Transverse colon (tissue), 3 donors: ENCODE results near the gene C4BPB.

ENCODE experiments used
- POLR2A ChIP-seq: fragments of 450-650 bp; IDR thresholded peaks from one replicate; pipeline ENCODE4 v1.6.1; 2016; ENCODE audit warnings: antibody characterized with exemption, mild to moderate bottlenecking, moderate library complexity
- POLR2AphosphoS5 ChIP-seq, 3 donors: sonication (generic); formaldehyde crosslinking; IDR thresholded peaks; one replicate each; pipeline ENCODE4 v1.6.1; 2016; ENCODE audit warnings: antibody characterized with exemption in 3 of 3

DNA sequence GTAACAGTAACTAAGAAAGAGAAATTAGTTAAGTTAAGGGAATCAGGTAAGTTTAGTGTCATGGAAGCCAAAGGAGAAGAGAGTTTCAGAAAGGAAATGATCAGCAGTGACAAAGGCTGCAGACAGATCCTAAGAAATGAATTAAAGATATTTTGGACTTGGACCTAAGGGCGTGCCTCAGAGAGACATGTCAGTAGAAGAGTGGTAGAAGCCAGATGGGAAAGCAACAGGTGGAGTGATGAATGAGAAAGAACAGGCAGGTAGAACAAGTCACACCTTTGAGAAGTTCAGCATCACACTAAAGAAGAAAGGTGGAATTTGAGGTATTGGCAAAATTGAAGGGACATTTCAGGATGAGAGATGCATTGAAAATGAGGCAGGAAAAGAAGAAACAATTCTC lies 14.0 kb downstream of the C4BPB start:
- TF ChIP-seq POLR2A, result no peak
- TF ChIP-seq POLR2AphosphoS5 (IDR thresholded peaks at IDR 0.05), result no peak
